Endothelial cell (in vitro differentiated cells): Measurements from ENCODE around the gene TMEM53. TPM values are rescaled to one million over a fixed set of nuclear protein-coding genes. Genes with fewer than 3 reads are reported as not detected.

ENCODE experiments used
- DNase-seq: peaks from one replicate; pipeline ENCODE4 v3.0.0; 2021; ENCODE audit warnings: low spot score
- H3K27ac Mint-ChIP-seq: one replicate; pipeline ENCODE4 v1.8.0; 2021; ENCODE audit warnings: mixed read lengths, inconsistent platforms; ENCODE audit not compliant: unreplicated experiment
- H3K27me3 Mint-ChIP-seq: one replicate; pipeline ENCODE4 v1.8.0; 2021; ENCODE audit warnings: mild to moderate bottlenecking, moderate library complexity, mixed read lengths, inconsistent platforms; ENCODE audit not compliant: unreplicated experiment
- H3K36me3 Mint-ChIP-seq: one replicate; pipeline ENCODE4 v1.8.0; 2021; ENCODE audit warnings: mild to moderate bottlenecking, low read depth, mixed read lengths, inconsistent platforms; ENCODE audit not compliant: unreplicated experiment
- H3K4me1 Mint-ChIP-seq: one replicate; pipeline ENCODE4 v1.8.0; 2021; ENCODE audit warnings: mild to moderate bottlenecking, mixed read lengths, inconsistent platforms; ENCODE audit not compliant: unreplicated experiment
- H3K4me3 Mint-ChIP-seq: one replicate; pipeline ENCODE4 v1.8.0; 2021; ENCODE audit warnings: mild to moderate bottlenecking, mixed read lengths, inconsistent platforms; ENCODE audit not compliant: unreplicated experiment
- H3K9me3 Mint-ChIP-seq: one replicate; pipeline ENCODE4 v1.8.0; 2021; ENCODE audit warnings: mixed read lengths, inconsistent platforms; ENCODE audit not compliant: unreplicated experiment
- CTCF ChIP-seq: fragments of 200-600 bp; sonication (generic); IDR thresholded peaks from one replicate; pipeline ENCODE4 v1.5.0; 2021; ENCODE audit warnings: antibody characterized with exemption; ENCODE audit not compliant: unreplicated experiment
- total RNA-seq: library from RNA; stranded (reverse); fragmentation: NEBNext Ultra II Directional; extraction: Animal tissue kit (Norgen Biotek cat#: 25700); gene quantifications from one replicate; pipeline ENCODE4 v1.2.1, GENCODE V29; 2021; ENCODE audit not compliant: unreplicated experiment

TMEM53 gene
- total RNA-seq, 1 donor from 2014 or later, result 15.6 TPM

GRCh38 chr1:44617703-44618029 lies 56.6 kb downstream of the TMEM53 start:
- H3K4me3 Mint-ChIP-seq, result no peak overlapping the region
- no peak for DNase-seq
- no peaks in the 10 kb centered on the region for H3K9me3 Mint-ChIP-seq
- H3K27ac Mint-ChIP-seq, result no peak overlapping the region
- peaks cover 10% of the 10 kb centered on the region for H3K4me1 Mint-ChIP-seq
- peaks cover 14% of the 10 kb centered on the region for H3K27me3 Mint-ChIP-seq
- TF ChIP-seq CTCF, result no peak
- peaks cover 20% of the 10 kb centered on the region for H3K36me3 Mint-ChIP-seq

GRCh38 chr1:44616991-44617702 lies 57.1 kb downstream of the TMEM53 start:
- H3K4me1 Mint-ChIP-seq, result peaks cover 10% of the 10 kb centered on the region
- H3K4me3 Mint-ChIP-seq, result peak overlapping the region; percentile 71
- peaks cover 19% of the 10 kb centered on the region for H3K36me3 Mint-ChIP-seq
- H3K9me3 Mint-ChIP-seq, result no peaks in the 10 kb centered on the region
- H3K27me3 Mint-ChIP-seq, result peaks cover 14% of the 10 kb centered on the region
- no peak for TF ChIP-seq CTCF
- H3K27ac Mint-ChIP-seq, result no peak overlapping the region
- peak; percentile 20 for DNase-seq

- H3K36me3 Mint-ChIP-seq, result peaks cover 19% of the 10 kb centered on the region
- TF ChIP-seq CTCF, result no peak
- H3K27me3 Mint-ChIP-seq, result peaks cover 14% of the 10 kb centered on the region
- no peak for DNase-seq
- H3K4me3 Mint-ChIP-seq, result peak overlapping the region; percentile 71
- H3K27ac Mint-ChIP-seq, result no peak overlapping the region
- H3K4me1 Mint-ChIP-seq, result peaks cover 10% of the 10 kb centered on the region
- no peaks in the 10 kb centered on the region for H3K9me3 Mint-ChIP-seq
Measured at GRCh38 chr1:44616284-44616990, 57.8 kb downstream of the TMEM53 start.

- DNase-seq, result no peak
- TF ChIP-seq CTCF, result no peak
- Mint-ChIP-seq H3K27me3 (peaks cover 10% of the 10 kb centered on the region), H3K4me3 (no peak overlapping the region), H3K36me3 (peaks cover 19% of the 10 kb centered on the region), H3K9me3 (no peaks in the 10 kb centered on the region), H3K27ac (no peak overlapping the region), H3K4me1 (peaks cover 4% of the 10 kb centered on the region)
Measured at GRCh38 chr1:44613941-44614340, 60.3 kb downstream of the TMEM53 start.

- Mint-ChIP-seq H3K36me3 (peaks cover 14% of the 10 kb centered on the region), H3K4me3 (no peak overlapping the region), H3K4me1 (peaks cover 3% of the 10 kb centered on the region), H3K27me3 (peaks cover 2% of the 10 kb centered on the region), H3K9me3 (no peaks in the 10 kb centered on the region), H3K27ac (no peak overlapping the region)
- DNase-seq, result no peak
- TF ChIP-seq CTCF, result no peak
Measured at GRCh38 chr1:44611866-44612265, 62.4 kb downstream of the TMEM53 start.
